AG04449 (cell line): ENCODE data around the gene CD200R1L.

Experiments used
- CTCF ChIA-PET: fragments of 350-600 bp; formaldehyde crosslinking; extraction: SDS; loops from one replicate; lab custom pipeline; 2021; ENCODE audit warnings: antibody characterized with exemption; lab: Yijun Ruan, JAX
- POLR2A ChIA-PET: fragments of 400-600, 350-600 bp; formaldehyde crosslinking; extraction: SDS; loops from one replicate; lab custom pipeline; 2020; ENCODE audit warnings: antibody characterized with exemption, inconsistent platforms; lab: Yijun Ruan, JAX
- DNase-seq: peaks from one replicate; pipeline ENCODE4 v3.0.0-alpha.2; 2010; ENCODE audit warnings: low read depth, low spot score
- H3K4me3 ChIP-seq: 2 replicates; pipeline ENCODE4 v1.5.1; 2011; ENCODE audit warnings: low read depth, mild to moderate bottlenecking, control low read depth, low read length
- CTCF ChIP-seq: IDR thresholded peaks from one replicate; pipeline ENCODE4 v1.5.1; 2011; ENCODE audit warnings: mild to moderate bottlenecking, moderate library complexity, low read length, control low read depth, inconsistent platforms; ENCODE audit not compliant: insufficient read depth; ENCODE audit errors: missing control alignments

The CD200R1L gene

GRCh38 chr3:112767177-112767576 is 79.5 kb downstream of the CD200R1L start:
- no peak overlapping the region for H3K4me3 ChIP-seq
- ChIA-PET CTCF (interaction anchor here (0.9 to 1.1 kb wide), 2 partner anchors 8 to 20 kb away, joined by 3 read pairs; no protein-coding TSS in a partner anchor), POLR2A (no interaction called here)
- no peak for TF ChIP-seq CTCF
- no peak for DNase-seq
